HEK293 (cell line): Measurements from ENCODE around the gene ZSCAN16.
A peak's percentile ranks its signal among the peaks of the same experiment; 100 is the strongest.

Source experiments
- FEZF1 ChIP-seq: fragments of 450-650 bp; formaldehyde crosslinking; IDR thresholded peaks from 2 replicates; pipeline ENCODE4 v1.5.1; 2016; ENCODE audit warnings: missing biosample characterization, missing genetic modification characterization
- HIC1 ChIP-seq: fragments of 450-650 bp; formaldehyde crosslinking; IDR thresholded peaks from 2 replicates; pipeline ENCODE4 v1.5.1; 2016; ENCODE audit warnings: missing biosample characterization, missing genetic modification characterization
- OSR2 ChIP-seq: fragments of 450-650 bp; formaldehyde crosslinking; IDR thresholded peaks from 2 replicates; pipeline ENCODE4 v1.5.1; 2016; ENCODE audit warnings: missing biosample characterization, missing genetic modification characterization
- SP2 ChIP-seq: fragments of 450-650 bp; formaldehyde crosslinking; IDR thresholded peaks from 2 replicates; pipeline ENCODE4 v1.5.1; 2016; ENCODE audit warnings: missing biosample characterization, missing genetic modification characterization
- SP3 ChIP-seq: fragments of 450-650 bp; formaldehyde crosslinking; IDR thresholded peaks from 2 replicates; pipeline ENCODE4 v1.5.1; 2016; ENCODE audit warnings: missing biosample characterization, missing genetic modification characterization
- ZBTB11 ChIP-seq: fragments of 450-650 bp; formaldehyde crosslinking; conservative IDR thresholded peaks from 2 replicates; pipeline ENCODE4 v1.5.1; 2016; ENCODE audit warnings: low read depth, missing biosample characterization, missing genetic modification characterization
- ZBTB8A ChIP-seq: fragments of 450-650 bp; formaldehyde crosslinking; IDR thresholded peaks from 2 replicates; pipeline ENCODE4 v1.5.1; 2016; ENCODE audit warnings: missing biosample characterization, missing genetic modification characterization
- ZNF23 ChIP-seq: fragments of 450-650 bp; formaldehyde crosslinking; IDR thresholded peaks from 2 replicates; pipeline ENCODE4 v1.5.1; 2016; ENCODE audit warnings: missing biosample characterization, missing genetic modification characterization, borderline replicate concordance
- ZNF302 ChIP-seq: fragments of 450-650 bp; formaldehyde crosslinking; IDR thresholded peaks from 2 replicates; pipeline ENCODE4 v1.5.1; 2016; ENCODE audit warnings: missing biosample characterization, missing genetic modification characterization, low read depth
- ZNF391 ChIP-seq: fragments of 450-650 bp; formaldehyde crosslinking; IDR thresholded peaks from 2 replicates; pipeline ENCODE4 v1.5.1; 2016; ENCODE audit warnings: low read depth, missing biosample characterization, missing genetic modification characterization, borderline replicate concordance
- ZNF404 ChIP-seq: fragments of 450-650 bp; formaldehyde crosslinking; IDR thresholded peaks from 2 replicates; pipeline ENCODE4 v1.5.1; 2017; ENCODE audit warnings: missing biosample characterization, missing genetic modification characterization
- ZNF423 ChIP-seq: fragments of 450-650 bp; formaldehyde crosslinking; IDR thresholded peaks from 2 replicates; pipeline ENCODE4 v1.5.1; 2016; ENCODE audit warnings: missing biosample characterization, missing genetic modification characterization
- ZNF433 ChIP-seq: fragments of 450-650 bp; formaldehyde crosslinking; IDR thresholded peaks from 2 replicates; pipeline ENCODE4 v1.5.1; 2016; ENCODE audit warnings: missing biosample characterization, missing genetic modification characterization, low read depth
- ZNF473 ChIP-seq: fragments of 450-650 bp; formaldehyde crosslinking; IDR thresholded peaks from 2 replicates; pipeline ENCODE4 v1.5.1; 2017; ENCODE audit warnings: missing biosample characterization, missing genetic modification characterization
- ZNF623 ChIP-seq: fragments of 450-650 bp; formaldehyde crosslinking; IDR thresholded peaks from 2 replicates; pipeline ENCODE4 v1.5.1; 2016; ENCODE audit warnings: missing biosample characterization, missing genetic modification characterization
- ZNF660 ChIP-seq: fragments of 450-650 bp; IDR thresholded peaks from 2 replicates; pipeline ENCODE4 v1.5.1; 2018; ENCODE audit warnings: missing biosample characterization, mild to moderate bottlenecking, missing genetic modification characterization
- ZNF664 ChIP-seq: fragments of 450-650 bp; formaldehyde crosslinking; IDR thresholded peaks from 2 replicates; pipeline ENCODE4 v1.5.1; 2016; ENCODE audit warnings: missing biosample characterization, missing genetic modification characterization
- ZNF76 ChIP-seq: fragments of 450-650 bp; formaldehyde crosslinking; IDR thresholded peaks from 2 replicates; pipeline ENCODE4; 2016; ENCODE audit warnings: low read depth, missing biosample characterization, missing genetic modification characterization, borderline replicate concordance
- TF ChIP-seq, protein P1 (sequence below): fragments of 450-650 bp; formaldehyde crosslinking; IDR thresholded peaks from 2 replicates; pipeline ENCODE4 v1.5.1; 2016; ENCODE audit warnings: missing biosample characterization, missing genetic modification characterization, low read depth
- TF ChIP-seq, protein P2 (sequence below): sonication (generic); formaldehyde crosslinking; IDR thresholded peaks from 2 replicates; pipeline ENCODE4 v1.8.1; 2022; ENCODE audit warnings: mild to moderate bottlenecking, moderate library complexity, missing genetic modification reagents
- TF ChIP-seq, protein P3 (sequence below): fragments of 450-650 bp; IDR thresholded peaks from 2 replicates; pipeline ENCODE4 v1.5.1; 2018; ENCODE audit warnings: missing biosample characterization, missing genetic modification characterization
- TF ChIP-seq, protein P4 (sequence below): fragments of 450-650 bp; formaldehyde crosslinking; conservative IDR thresholded peaks from 2 replicates; pipeline ENCODE4 v1.5.1; 2016; ENCODE audit warnings: low read depth, missing biosample characterization, missing genetic modification characterization

ZSCAN16 gene

GRCh38 chr6:28161410-28162079, 37.1 kb downstream of the ZSCAN16 start (continued):
- TF ChIP-seq, protein P1, sequence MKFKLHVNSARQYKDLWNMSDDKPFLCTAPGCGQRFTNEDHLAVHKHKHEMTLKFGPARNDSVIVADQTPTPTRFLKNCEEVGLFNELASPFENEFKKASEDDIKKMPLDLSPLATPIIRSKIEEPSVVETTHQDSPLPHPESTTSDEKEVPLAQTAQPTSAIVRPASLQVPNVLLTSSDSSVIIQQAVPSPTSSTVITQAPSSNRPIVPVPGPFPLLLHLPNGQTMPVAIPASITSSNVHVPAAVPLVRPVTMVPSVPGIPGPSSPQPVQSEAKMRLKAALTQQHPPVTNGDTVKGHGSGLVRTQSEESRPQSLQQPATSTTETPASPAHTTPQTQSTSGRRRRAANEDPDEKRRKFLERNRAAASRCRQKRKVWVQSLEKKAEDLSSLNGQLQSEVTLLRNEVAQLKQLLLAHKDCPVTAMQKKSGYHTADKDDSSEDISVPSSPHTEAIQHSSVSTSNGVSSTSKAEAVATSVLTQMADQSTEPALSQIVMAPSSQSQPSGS (tag by site-specific recombination), result no peak
- TF ChIP-seq, protein P2, sequence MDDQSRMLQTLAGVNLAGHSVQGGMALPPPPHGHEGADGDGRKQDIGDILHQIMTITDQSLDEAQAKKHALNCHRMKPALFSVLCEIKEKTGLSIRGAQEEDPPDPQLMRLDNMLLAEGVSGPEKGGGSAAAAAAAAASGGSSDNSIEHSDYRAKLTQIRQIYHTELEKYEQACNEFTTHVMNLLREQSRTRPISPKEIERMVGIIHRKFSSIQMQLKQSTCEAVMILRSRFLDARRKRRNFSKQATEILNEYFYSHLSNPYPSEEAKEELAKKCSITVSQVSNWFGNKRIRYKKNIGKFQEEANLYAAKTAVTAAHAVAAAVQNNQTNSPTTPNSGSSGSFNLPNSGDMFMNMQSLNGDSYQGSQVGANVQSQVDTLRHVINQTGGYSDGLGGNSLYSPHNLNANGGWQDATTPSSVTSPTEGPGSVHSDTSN, result 0 out of 2 replicates have a peak, but pooled peaks have one; percentile 42
- no peak for TF ChIP-seq OSR2 (tag by site-specific recombination)
- TF ChIP-seq ZNF623 (tag by site-specific recombination), result no peak
- no peak for TF ChIP-seq ZNF664 (tag by site-specific recombination)
- no peak for TF ChIP-seq ZNF391 (tag by site-specific recombination)
- no peak for TF ChIP-seq ZNF423 (tag by site-specific recombination)
- peak; percentile 54; the same call in 1 of the 2 replicates for TF ChIP-seq ZNF660 (tag by site-specific recombination)
- no peak for TF ChIP-seq ZNF473 (tag by site-specific recombination)
- TF ChIP-seq ZBTB11 (tag by site-specific recombination), result peak; percentile 80
- no peak for TF ChIP-seq ZNF76 (tag by site-specific recombination)
- peak; percentile 88 for TF ChIP-seq SP2 (tag by site-specific recombination)
- no peak for TF ChIP-seq ZNF404 (tag by site-specific recombination)
- TF ChIP-seq ZNF302 (tag by site-specific recombination), result no peak
- TF ChIP-seq ZNF23 (tag by site-specific recombination), result no peak
- TF ChIP-seq, protein P3, sequence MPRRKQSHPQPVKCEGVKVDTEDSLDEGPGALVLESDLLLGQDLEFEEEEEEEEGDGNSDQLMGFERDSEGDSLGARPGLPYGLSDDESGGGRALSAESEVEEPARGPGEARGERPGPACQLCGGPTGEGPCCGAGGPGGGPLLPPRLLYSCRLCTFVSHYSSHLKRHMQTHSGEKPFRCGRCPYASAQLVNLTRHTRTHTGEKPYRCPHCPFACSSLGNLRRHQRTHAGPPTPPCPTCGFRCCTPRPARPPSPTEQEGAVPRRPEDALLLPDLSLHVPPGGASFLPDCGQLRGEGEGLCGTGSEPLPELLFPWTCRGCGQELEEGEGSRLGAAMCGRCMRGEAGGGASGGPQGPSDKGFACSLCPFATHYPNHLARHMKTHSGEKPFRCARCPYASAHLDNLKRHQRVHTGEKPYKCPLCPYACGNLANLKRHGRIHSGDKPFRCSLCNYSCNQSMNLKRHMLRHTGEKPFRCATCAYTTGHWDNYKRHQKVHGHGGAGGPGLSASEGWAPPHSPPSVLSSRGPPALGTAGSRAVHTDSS (tag by site-specific recombination), result no peak
- no peak for TF ChIP-seq HIC1 (tag by site-specific recombination)
- no peak for TF ChIP-seq FEZF1 (tag by site-specific recombination)
- TF ChIP-seq, protein P4, sequence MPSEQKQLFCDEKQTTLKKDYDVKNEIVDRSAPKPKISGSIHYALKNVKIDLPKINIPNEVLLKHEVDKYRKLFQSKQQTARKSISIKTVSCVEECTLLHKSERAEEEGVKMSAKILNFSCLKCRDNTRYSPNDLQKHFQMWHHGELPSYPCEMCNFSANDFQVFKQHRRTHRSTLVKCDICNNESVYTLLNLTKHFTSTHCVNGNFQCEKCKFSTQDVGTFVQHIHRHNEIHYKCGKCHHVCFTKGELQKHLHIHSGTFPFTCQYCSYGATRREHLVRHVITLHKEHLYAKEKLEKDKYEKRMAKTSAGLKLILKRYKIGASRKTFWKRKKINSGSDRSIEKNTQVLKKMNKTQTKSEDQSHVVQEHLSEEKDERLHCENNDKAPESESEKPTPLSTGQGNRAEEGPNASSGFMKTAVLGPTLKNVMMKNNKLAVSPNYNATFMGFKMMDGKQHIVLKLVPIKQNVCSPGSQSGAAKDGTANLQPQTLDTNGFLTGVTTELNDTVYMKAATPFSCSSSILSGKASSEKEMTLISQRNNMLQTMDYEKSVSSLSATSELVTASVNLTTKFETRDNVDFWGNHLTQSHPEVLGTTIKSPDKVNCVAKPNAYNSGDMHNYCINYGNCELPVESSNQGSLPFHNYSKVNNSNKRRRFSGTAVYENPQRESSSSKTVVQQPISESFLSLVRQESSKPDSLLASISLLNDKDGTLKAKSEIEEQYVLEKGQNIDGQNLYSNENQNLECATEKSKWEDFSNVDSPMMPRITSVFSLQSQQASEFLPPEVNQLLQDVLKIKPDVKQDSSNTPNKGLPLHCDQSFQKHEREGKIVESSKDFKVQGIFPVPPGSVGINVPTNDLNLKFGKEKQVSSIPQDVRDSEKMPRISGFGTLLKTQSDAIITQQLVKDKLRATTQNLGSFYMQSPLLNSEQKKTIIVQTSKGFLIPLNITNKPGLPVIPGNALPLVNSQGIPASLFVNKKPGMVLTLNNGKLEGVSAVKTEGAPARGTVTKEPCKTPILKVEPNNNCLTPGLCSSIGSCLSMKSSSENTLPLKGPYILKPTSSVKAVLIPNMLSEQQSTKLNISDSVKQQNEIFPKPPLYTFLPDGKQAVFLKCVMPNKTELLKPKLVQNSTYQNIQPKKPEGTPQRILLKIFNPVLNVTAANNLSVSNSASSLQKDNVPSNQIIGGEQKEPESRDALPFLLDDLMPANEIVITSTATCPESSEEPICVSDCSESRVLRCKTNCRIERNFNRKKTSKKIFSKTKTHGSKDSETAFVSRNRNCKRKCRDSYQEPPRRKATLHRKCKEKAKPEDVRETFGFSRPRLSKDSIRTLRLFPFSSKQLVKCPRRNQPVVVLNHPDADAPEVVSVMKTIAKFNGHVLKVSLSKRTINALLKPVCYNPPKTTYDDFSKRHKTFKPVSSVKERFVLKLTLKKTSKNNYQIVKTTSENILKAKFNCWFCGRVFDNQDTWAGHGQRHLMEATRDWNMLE (tag by site-specific recombination), result peak; percentile 99
- peak; percentile 94 for TF ChIP-seq SP3 (tag by site-specific recombination)
- 0 out of 2 replicates have a peak, but pooled peaks have one; percentile 14 for TF ChIP-seq ZBTB8A (tag by site-specific recombination)
- no peak for TF ChIP-seq ZNF433 (tag by site-specific recombination)
